GM18526 (cell line): ENCODE results near the gene TNPO1.

Experiments
- POLR2A ChIP-seq: IDR thresholded peaks from 3 replicates; pipeline ENCODE4 v1.6.1; 2011; ENCODE audit not compliant: insufficient read length; ENCODE audit errors: extremely low read depth

The TNPO1 gene

GRCh38 chr5:72814864-72815263, 1.6 kb upstream of the TNPO1 start:
- no peak for TF ChIP-seq POLR2A

- no peak for TF ChIP-seq POLR2A
Measured at GRCh38 chr5:72815580-72816283, 729 bp upstream of the TNPO1 start.

DNA sequence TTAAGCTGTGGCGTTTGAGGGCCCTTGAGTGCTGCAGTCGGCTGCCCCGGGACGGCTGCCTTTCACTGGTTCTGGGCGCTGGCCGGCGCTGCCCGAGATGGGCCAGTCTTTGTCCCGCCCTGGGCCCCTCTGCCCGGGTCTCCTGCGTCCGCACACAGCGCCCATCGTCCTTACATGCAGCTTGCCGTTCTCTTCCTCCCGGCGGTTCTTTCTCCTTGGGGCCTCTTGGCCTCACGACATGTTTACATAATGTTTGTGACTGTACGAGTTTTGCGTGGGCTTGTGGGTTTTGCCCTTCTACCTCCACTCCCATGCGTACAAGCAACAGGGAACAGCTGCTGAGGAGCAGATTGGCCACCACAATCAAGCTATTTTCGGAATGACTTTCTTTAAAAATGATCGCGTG, 618 bp downstream of the TNPO1 start:
- no peak for TF ChIP-seq POLR2A

- TF ChIP-seq POLR2A, result no peak
Measured at GRCh38 chr5:72817671-72818266, 1.3 kb downstream of the TNPO1 start.

GRCh38 chr5:72818866-72819534, 2.5 kb downstream of the TNPO1 start:
- TF ChIP-seq POLR2A, result no peak

- TF ChIP-seq POLR2A, result no peak
Measured at GRCh38 chr5:72821776-72822175, 5.3 kb downstream of the TNPO1 start.

GRCh38 chr5:72822944-72823343, 6.5 kb downstream of the TNPO1 start:
- TF ChIP-seq POLR2A, result no peak

DNA sequence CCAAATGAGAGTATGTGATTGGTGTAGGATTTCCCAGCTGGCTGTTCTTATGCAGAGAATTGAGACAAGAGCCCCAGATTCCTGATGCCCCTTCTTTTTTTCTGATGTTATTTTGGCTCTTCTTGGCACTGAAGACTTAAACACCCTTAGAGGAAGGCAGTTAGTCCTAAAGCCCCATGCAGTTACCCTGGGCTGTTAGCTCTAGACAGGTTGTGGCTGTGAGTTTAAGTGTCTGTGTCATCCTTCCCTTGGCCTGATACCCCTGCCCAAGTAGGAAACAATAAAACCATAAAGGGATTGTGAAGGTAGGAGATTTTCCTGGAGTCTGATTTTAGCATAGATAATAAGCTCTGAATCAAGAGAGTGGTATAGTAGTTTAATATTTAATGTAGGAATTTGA, 13.2 kb downstream of the TNPO1 start:
- TF ChIP-seq POLR2A, result no peak

DNA sequence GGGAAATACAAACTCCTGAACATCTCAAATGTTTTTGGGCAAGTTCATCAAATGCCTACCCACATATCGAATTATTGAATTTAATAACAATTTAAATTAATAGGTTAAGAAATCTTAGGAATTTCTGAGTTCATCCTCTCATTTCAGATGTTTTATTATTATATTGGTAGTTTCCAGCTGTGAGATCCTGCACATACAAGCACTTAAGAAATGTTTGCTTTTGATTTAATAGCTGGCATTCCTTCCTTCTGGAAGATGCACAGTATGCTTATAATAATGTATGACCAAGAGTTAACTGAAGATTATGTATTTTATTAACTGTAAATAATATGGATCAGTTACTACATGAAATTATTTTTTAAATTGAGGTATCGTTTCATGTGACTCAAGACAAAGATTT, 13.9 kb downstream of the TNPO1 start:
- no peak for TF ChIP-seq POLR2A

DNA sequence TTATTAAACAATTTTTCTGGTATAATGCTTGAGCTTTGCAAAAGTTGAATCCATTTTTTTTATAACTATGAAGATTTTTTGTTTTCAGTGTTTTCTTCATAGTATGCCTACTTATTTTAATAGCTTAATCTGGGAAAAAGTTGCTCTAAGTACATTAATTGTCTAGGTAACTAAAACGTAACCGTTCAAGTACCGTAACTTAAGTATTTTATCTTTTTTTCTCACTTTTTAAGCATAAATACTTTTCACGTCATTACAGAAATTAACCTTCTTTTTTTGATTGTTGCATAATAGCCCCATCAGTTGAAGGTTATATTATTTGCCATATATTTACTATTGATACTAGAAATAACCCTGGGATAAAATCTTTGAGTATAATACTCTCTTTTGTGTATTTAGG, 15.2 kb downstream of the TNPO1 start:
- TF ChIP-seq POLR2A, result no peak

GRCh38 chr5:72834924-72835323, 18.5 kb downstream of the TNPO1 start:
- no peak for TF ChIP-seq POLR2A

DNA sequence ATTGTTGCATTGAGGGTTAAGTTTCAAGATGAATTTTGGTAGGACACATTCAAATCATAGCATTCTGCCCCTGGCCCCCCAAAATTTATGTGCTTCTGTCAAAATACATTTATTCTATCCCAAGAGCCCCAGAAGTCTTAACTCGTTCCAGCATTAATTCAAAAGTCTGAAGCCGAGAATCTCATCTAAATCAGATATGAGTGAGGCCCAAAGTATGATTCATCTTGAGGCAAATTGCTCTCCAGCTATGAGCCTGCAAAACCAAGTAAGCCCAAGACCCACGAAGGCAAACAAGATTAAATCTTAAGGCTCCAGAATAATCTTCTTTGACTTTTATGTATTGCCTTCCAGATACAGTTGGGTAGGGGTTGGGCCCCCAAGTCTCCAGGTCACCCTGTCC, 19.2 kb downstream of the TNPO1 start:
- no peak for TF ChIP-seq POLR2A

DNA sequence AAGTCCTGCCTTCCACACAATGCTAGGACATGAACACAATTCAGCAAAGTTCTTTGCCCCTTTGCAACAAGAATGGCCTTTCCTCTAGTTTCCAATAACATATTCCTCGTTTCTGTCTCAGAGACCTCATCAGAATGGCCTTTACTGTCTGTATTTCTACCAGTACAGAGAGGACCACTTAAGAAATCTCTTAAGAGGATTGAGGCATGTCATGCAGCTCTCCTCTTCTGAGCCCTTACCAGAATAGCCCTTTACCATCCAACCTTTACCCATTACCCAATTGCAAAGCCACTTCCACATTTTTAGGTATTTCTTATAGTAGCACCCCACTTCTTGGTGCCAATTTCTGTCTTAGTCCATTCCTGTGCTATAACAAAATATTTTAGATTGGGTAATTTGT, 20.3 kb downstream of the TNPO1 start:
- TF ChIP-seq POLR2A, result no peak

- no peak for TF ChIP-seq POLR2A
Measured at GRCh38 chr5:72837524-72838096, 21.1 kb downstream of the TNPO1 start.

DNA sequence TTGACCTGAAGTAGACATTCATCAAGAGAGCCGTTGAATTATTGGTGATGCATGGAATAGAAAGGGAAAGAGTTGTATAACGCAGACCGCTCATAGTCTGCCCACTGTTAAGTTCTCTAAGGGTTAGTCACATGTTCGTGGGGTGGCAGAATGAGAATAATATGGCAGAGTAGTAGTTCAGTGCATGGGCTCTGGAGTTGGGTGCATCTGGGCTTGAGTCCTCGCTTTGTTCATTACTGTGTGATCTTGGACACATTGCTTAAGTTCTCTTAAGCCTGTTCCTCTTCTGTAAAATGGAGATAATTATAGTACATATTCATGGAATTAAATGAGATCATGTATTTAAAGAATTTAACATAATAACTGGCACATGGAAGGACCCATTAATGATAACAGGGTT, 23.6 kb downstream of the TNPO1 start:
- no peak for TF ChIP-seq POLR2A
